Neural cell (in vitro differentiated cells): ENCODE results near the gene CLDND2. TPM values are rescaled to one million over a fixed set of nuclear protein-coding genes. Genes with fewer than 3 reads are reported as not detected.
A peak's percentile ranks its signal among the peaks of the same experiment; 100 is the strongest.

Experiments used
- H2AFZ ChIP-seq: fragments of 200-600, 300-800 bp; sonication (generic), shearing (Covaris generic); 2 replicates; pipeline ENCODE4 v1.6.0; 2014; ENCODE audit warnings: low read depth, mild to moderate bottlenecking, antibody characterized with exemption, low read length, moderate library complexity
- H3F3A ChIP-seq: fragments of 200-600 bp; shearing (Covaris generic); 2 replicates; pipeline ENCODE4 v1.6.1; 2016; ENCODE audit warnings: mild to moderate bottlenecking, moderate library complexity, mixed read lengths, antibody characterized with exemption, low read length; ENCODE audit not compliant: insufficient read depth, poor library complexity, severe bottlenecking
- H3K27ac ChIP-seq: fragments of 200-600, 300-800 bp; sonication (generic), shearing (Covaris generic); 2 replicates; pipeline ENCODE4 v1.5.1; 2014; ENCODE audit warnings: mild to moderate bottlenecking, low read length, moderate library complexity
- H3K27me3 ChIP-seq: fragments of 300-800, 200-600 bp; sonication (generic), shearing (Covaris generic); 2 replicates; pipeline ENCODE4 v1.6.0; 2014; ENCODE audit warnings: mild to moderate bottlenecking, low read depth, low read length, moderate library complexity; ENCODE audit not compliant: insufficient read depth
- H3K36me3 ChIP-seq: fragments of 300-800, 200-600 bp; sonication (generic), shearing (Covaris generic); 2 replicates; pipeline ENCODE4 v1.5.1; 2014; ENCODE audit warnings: mild to moderate bottlenecking, antibody characterized with exemption, low read length, moderate library complexity; ENCODE audit not compliant: insufficient read depth
- H3K4me2 ChIP-seq: fragments of 300-800, 200-600 bp; sonication (generic), shearing (Covaris generic); 2 replicates; pipeline ENCODE4 v1.6.0; 2014; ENCODE audit warnings: mild to moderate bottlenecking, low read length
- H3K4me3 ChIP-seq: fragments of 300-800, 200-600 bp; sonication (generic), shearing (Covaris generic); 2 replicates; pipeline ENCODE4 v1.5.1; 2014; ENCODE audit warnings: mild to moderate bottlenecking, low read length, moderate library complexity
- H3K79me2 ChIP-seq: fragments of 200-600 bp; shearing (Covaris generic); replicated peaks from 2 replicates; pipeline ENCODE4 v1.6.0; 2014; ENCODE audit warnings: mild to moderate bottlenecking, low read length, moderate library complexity; ENCODE audit not compliant: insufficient read depth
- H3K9ac ChIP-seq: fragments of 300-800, 200-600 bp; sonication (generic), shearing (Covaris generic); 2 replicates; pipeline ENCODE4 v1.6.1; 2016; ENCODE audit warnings: mild to moderate bottlenecking, low read length, mixed read lengths
- H3K9me2 ChIP-seq: fragments of 200-600 bp; shearing (Covaris generic); 2 replicates; pipeline ENCODE4 v1.6.1; 2016; ENCODE audit warnings: mild to moderate bottlenecking, low read length, mixed read lengths; ENCODE audit not compliant: insufficient read depth
- H3K9me3 ChIP-seq: fragments of 200-600, 300-800 bp; sonication (generic), shearing (Covaris generic); 2 replicates; pipeline ENCODE4 v1.6.1; 2016; ENCODE audit warnings: mild to moderate bottlenecking, mixed run types, low read length, moderate library complexity, mixed read lengths
- H4K20me1 ChIP-seq: fragments of 200-600 bp; shearing (Covaris generic); 2 replicates; pipeline ENCODE4 v1.6.1; 2016; ENCODE audit warnings: mild to moderate bottlenecking, mixed run types; ENCODE audit not compliant: insufficient read depth
- CTCF ChIP-seq: fragments of 450-650 bp; IDR thresholded peaks from 2 replicates; pipeline ENCODE4 v1.5.1; 2014; ENCODE audit warnings: antibody characterized with exemption, mild to moderate bottlenecking, moderate library complexity; ENCODE audit not compliant: poor library complexity, severe bottlenecking
- EP300 ChIP-seq: fragments of 450-650 bp; conservative IDR thresholded peaks from 2 replicates; pipeline ENCODE4 v1.6.1; 2014; ENCODE audit warnings: antibody characterized with exemption, mild to moderate bottlenecking, moderate library complexity; ENCODE audit not compliant: poor library complexity, severe bottlenecking
- EZH2 ChIP-seq: fragments of 200-600, 300-800 bp; shearing (Covaris generic), sonication (generic); IDR thresholded peaks from 2 replicates; pipeline ENCODE4 v1.6.1; 2014; ENCODE audit warnings: antibody characterized with exemption, low read length, borderline replicate concordance, mild to moderate bottlenecking; ENCODE audit not compliant: insufficient read depth, poor library complexity, severe bottlenecking
- MXI1 ChIP-seq: fragments of 450-650 bp; conservative IDR thresholded peaks from 2 replicates; pipeline ENCODE4 v1.6.1; 2014; ENCODE audit warnings: antibody characterized with exemption, mild to moderate bottlenecking; ENCODE audit not compliant: poor library complexity, severe bottlenecking
- POLR2AphosphoS5 ChIP-seq: IDR thresholded peaks from 2 replicates; pipeline ENCODE4 v1.6.1; 2012
- RAD21 ChIP-seq: fragments of 450-650 bp; conservative IDR thresholded peaks from 2 replicates; pipeline ENCODE4 v1.6.1; 2014; ENCODE audit warnings: antibody characterized with exemption, mild to moderate bottlenecking, moderate library complexity
- REST ChIP-seq: IDR thresholded peaks from 2 replicates; pipeline ENCODE4 v1.6.1; 2012; ENCODE audit warnings: borderline replicate concordance
- SMC3 ChIP-seq: fragments of 450-650 bp; conservative IDR thresholded peaks from 2 replicates; pipeline ENCODE4 v1.6.1; 2014; ENCODE audit warnings: antibody characterized with exemption, mild to moderate bottlenecking, moderate library complexity; ENCODE audit not compliant: poor library complexity
- TAF1 ChIP-seq: IDR thresholded peaks from 2 replicates; pipeline ENCODE4 v1.6.1; 2012; ENCODE audit warnings: low read depth
- polyA plus RNA-seq: library from polyadenylated mRNA; depleted of rRNA; stranded (reverse); fragments of >200 nt; gene quantifications from 2 replicates; pipeline ENCODE4 v1.2.3, GENCODE V29; 2014

Gene CLDND2
- polyA plus RNA-seq, 1 donor from 2014 or later, result not detected

- Histone ChIP-seq H3K27ac (no peak overlapping the region), H3K79me2 (no peaks in the 10 kb centered on the region), H3K9ac (no peak overlapping the region), H3K27me3 (no peaks in the 10 kb centered on the region), H2AFZ (no peak overlapping the region), H3K9me3 (no peaks in the 10 kb centered on the region), H3K4me2 (no peak overlapping the region), H3K9me2 (no peaks in the 10 kb centered on the region), H3K4me3 (no peak overlapping the region), H3F3A (no peaks in the 10 kb centered on the region), H4K20me1 (no peaks in the 10 kb centered on the region), H3K36me3 (peaks cover 7% of the 10 kb centered on the region)
- TF ChIP-seq EP300 (no peak), EZH2 (no peak)
These were observed 45.2 kb downstream of the CLDND2 start for GRCh38 chr19:51323481-51324166.

GRCh38 chr19:51321799-51322198 lies 47.0 kb downstream of the CLDND2 start:
- H3K36me3 ChIP-seq, result peaks cover 7% of the 10 kb centered on the region
- H3K27ac ChIP-seq, result no peak overlapping the region
- H3K79me2 ChIP-seq, result no peaks in the 10 kb centered on the region
- H3K4me2 ChIP-seq, result no peak overlapping the region
- H3K4me3 ChIP-seq, result no peak overlapping the region
- no peaks in the 10 kb centered on the region for H3F3A ChIP-seq
- no peak overlapping the region for H3K9ac ChIP-seq
- H3K9me2 ChIP-seq, result no peaks in the 10 kb centered on the region
- H3K27me3 ChIP-seq, result no peaks in the 10 kb centered on the region
- H2AFZ ChIP-seq, result no peak overlapping the region
- no peaks in the 10 kb centered on the region for H3K9me3 ChIP-seq
- H4K20me1 ChIP-seq, result no peaks in the 10 kb centered on the region
- TF ChIP-seq CTCF (no peak), RAD21 (no peak), POLR2AphosphoS5 (no peak), EP300 (no peak), SMC3 (no peak), REST (no peak), EZH2 (no peak), TAF1 (no peak), MXI1 (no peak)

DNA sequence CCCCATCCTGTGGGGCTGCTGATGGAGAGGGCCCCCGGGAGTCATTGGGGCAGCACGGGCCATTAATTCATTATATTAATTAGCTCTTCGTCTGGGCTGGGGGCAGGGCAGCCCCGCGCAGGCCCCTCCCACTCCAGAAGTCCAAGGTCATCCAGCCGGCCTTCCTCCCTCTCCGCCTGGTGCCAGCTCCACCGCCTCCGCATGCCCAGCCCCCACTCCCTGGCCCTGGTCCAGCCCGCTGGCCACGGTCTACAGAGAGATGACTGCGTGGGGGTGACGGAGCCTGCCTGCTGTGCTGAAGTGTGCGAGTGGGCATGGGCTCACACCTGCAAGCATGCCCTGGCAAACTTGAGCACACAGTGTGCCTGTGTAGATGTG lies 48.5 kb downstream of the CLDND2 start:
- H2AFZ ChIP-seq, result no peak overlapping the region
- H3K36me3 ChIP-seq, result no peaks in the 10 kb centered on the region
- TF ChIP-seq CTCF, result no peak
- TF ChIP-seq EZH2, result no peak
- no peak for TF ChIP-seq SMC3
- TF ChIP-seq RAD21, result no peak
- no peak for TF ChIP-seq EP300
- TF ChIP-seq REST, result no peak
- TF ChIP-seq TAF1, result no peak
- TF ChIP-seq POLR2AphosphoS5, result no peak
- TF ChIP-seq MXI1, result no peak
- no peaks in the 10 kb centered on the region for H3F3A ChIP-seq
- H3K79me2 ChIP-seq, result no peaks in the 10 kb centered on the region
- H4K20me1 ChIP-seq, result no peaks in the 10 kb centered on the region
- H3K4me2 ChIP-seq, result no peak overlapping the region
- no peaks in the 10 kb centered on the region for H3K9me3 ChIP-seq
- no peaks in the 10 kb centered on the region for H3K9me2 ChIP-seq
- no peak overlapping the region for H3K27ac ChIP-seq
- H3K27me3 ChIP-seq, result no peaks in the 10 kb centered on the region
- H3K4me3 ChIP-seq, result peak overlapping the region; percentile 34
- no peak overlapping the region for H3K9ac ChIP-seq
